ENCODE data around the gene KLRF1. TPM values are rescaled to one million over a fixed set of nuclear protein-coding genes. Genes with fewer than 3 reads are reported as not detected.

KLRF1 gene
- total RNA-seq, 1 experiment from 2014 or later: 1.1 TPM

DNA sequence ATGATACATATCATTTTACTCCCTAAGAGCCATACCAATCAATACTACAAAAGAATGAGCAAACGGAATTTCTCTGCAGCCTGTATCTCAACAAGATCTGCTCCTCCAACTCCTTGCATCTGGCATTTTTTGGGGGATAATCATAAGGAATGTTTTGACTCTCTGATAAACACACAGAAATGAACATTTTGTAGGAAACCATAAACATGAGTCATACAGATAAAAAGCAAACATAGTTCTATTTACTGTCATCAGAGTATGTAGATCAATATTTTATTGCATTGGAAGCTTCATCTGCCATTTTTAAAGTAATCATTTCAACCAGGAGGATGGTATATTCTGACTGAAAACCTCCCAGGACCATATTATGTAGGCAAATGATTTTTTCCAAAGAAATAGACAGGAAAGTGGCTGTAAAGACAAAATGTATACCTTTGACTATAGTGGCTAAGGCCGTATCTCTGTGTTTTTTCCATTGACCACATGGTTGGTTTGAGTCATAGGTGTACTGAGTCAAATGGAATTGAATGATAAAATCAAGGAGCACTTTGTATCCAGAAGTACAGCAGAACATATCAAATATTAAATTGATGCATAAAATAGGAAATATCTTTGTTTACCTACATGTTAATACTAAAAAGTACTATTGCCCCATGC, 34.2 kb upstream of the KLRF1 start:
- no peak overlapping the region; the same call in 1 of the 2 replicates for H3K27ac ChIP-seq (ENCODE audit: low read length)
- BruUV-seq (replicated peaks): no TSS peak
- no peak for TF ChIP-seq SIN3A (IDR thresholded peaks at IDR 0.05; ENCODE audit: borderline replicate concordance, insufficient read depth, low read depth, low read length)

GRCh38 chr12:9793779-9794395, 33.4 kb upstream of the KLRF1 start:
- DNase-seq (ENCODE audit: low read depth, low spot score): no peak
- no peak overlapping the region for H3K4me3 ChIP-seq (ENCODE audit: low read depth in 2 of 2, low read length in 2 of 2)
- no peak for ATAC-seq
- TF ChIP-seq TCF7L2 (IDR thresholded peaks at IDR 0.05; ENCODE audit: low read depth, low read length): no peak
- TF ChIP-seq POLR2AphosphoS5 (IDR thresholded peaks at IDR 0.05; ENCODE audit: low read depth, low read length): no peak
- no peak for TF ChIP-seq REST (IDR thresholded peaks at IDR 0.05; ENCODE audit: insufficient read depth in 1 of 2, low read depth in 2 of 2, low read length in 1 of 2)
- TF ChIP-seq CTCF (IDR thresholded peaks at IDR 0.05): no peak
- no peak for TF ChIP-seq SIN3A (IDR thresholded peaks at IDR 0.05; ENCODE audit: borderline replicate concordance, insufficient read depth, low read depth, low read length)
- no peak overlapping the region; the same call in 1 of the 2 replicates for H3K27ac ChIP-seq (ENCODE audit: low read length)
- in situ Hi-C loops (cut with HindIII; ENCODE audit: low pct_unique_long_range_greater_than_20kb, low sequenced_read_pairs) (no loop called here), intact Hi-C loops (cut with micrococcal nuclease; ENCODE audit: unreplicated experiment) (no loop called here)
- H3K4me1 ChIP-seq (ENCODE audit: control insufficient read depth, insufficient read depth, low read length): no peaks in the 10 kb centered on the region; the same call in 1 of the 2 replicates
- no peaks in the 10 kb centered on the region for H3K36me3 ChIP-seq (ENCODE audit: control insufficient read depth, insufficient read depth, low read length)
- no peaks in the 10 kb centered on the region for H3K9me3 ChIP-seq (ENCODE audit: control insufficient read depth, insufficient read depth, low read depth, low read length)
- ChIA-PET CTCF (no interaction called here), POLR2A (no interaction called here)
- H3K27me3 ChIP-seq (ENCODE audit: control insufficient read depth, insufficient read depth, low read length): no peaks in the 10 kb centered on the region
- BruUV-seq (replicated peaks): no TSS peak

More for the DNA sequence above, 34.2 kb upstream of the KLRF1 start:
- intact Hi-C loops (cut with micrococcal nuclease; ENCODE audit: unreplicated experiment): no loop called here
- Histone ChIP-seq H3K36me3 (ENCODE audit: control insufficient read depth, insufficient read depth, low read length) (no peaks in the 10 kb centered on the region), H3K4me1 (ENCODE audit: control insufficient read depth, insufficient read depth, low read length) (no peaks in the 10 kb centered on the region; the same call in 1 of the 2 replicates), H3K27me3 (ENCODE audit: control insufficient read depth, insufficient read depth, low read length) (no peaks in the 10 kb centered on the region), H3K9me3 (ENCODE audit: control insufficient read depth, insufficient read depth, low read depth, low read length) (no peaks in the 10 kb centered on the region), H3K4me3 (ENCODE audit: low read depth in 2 of 2, low read length in 2 of 2) (no peak overlapping the region)
- ChIA-PET CTCF (no interaction called here), POLR2A (no interaction called here)
- in situ Hi-C loops (cut with HindIII; ENCODE audit: low pct_unique_long_range_greater_than_20kb, low sequenced_read_pairs): no loop called here
- DNase-seq (ENCODE audit: low read depth, low spot score) (no peak), ATAC-seq (peak; percentile 85)
